ENCODE results near the gene CDH4.

Gene CDH4

DNA sequence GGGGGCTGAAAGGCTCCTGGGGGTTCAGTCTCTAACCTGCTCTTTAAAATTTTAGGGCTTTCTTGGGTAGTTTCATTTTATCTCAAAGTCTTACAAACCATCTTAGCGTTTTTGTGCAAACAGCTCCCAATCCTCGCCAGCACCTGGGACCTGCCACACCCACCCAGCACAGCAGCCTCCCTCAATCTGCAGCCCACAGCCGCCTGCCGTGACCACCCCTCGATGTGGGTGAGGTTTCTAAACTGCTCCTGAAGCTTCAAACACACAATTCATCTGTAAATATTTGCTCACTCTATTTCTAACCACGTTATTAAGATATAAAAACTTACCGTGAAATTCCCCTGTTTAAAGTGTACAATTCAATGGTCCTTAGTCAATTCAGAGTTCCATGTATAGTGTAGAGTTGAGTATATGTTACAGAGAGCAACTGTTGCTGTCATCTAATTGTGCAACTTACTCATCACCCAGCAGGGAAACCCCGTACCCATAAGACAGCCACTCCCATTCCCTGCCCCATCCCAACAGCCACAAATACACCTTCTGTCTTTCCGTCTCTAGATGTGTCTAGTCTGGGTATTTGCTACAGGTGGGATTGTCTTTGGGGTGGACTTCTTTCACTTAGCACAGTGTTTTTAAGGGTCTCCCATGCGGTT, 432.6 kb downstream of the CDH4 start:
- DNase-seq: no peak

DNA sequence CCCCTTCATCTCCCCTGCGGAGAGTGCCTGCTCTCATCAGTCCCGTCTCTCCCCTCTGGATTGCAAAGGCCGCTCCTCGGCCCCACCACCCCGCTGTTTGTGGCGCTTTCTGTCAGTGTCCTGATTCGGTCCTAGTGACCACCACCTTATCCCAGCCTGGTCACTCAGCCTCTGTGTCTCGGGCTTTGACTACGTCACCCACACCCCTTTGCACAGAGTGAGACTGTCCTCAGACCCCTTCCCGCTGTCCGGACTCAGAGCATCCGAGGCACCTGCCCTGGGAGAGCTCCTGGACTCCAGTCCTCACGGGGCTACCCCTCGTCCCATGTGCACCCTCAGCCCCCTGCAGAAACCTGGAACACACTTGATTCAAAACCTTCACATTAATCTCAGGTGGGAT, 433.4 kb downstream of the CDH4 start:
- no peak for DNase-seq

DNA sequence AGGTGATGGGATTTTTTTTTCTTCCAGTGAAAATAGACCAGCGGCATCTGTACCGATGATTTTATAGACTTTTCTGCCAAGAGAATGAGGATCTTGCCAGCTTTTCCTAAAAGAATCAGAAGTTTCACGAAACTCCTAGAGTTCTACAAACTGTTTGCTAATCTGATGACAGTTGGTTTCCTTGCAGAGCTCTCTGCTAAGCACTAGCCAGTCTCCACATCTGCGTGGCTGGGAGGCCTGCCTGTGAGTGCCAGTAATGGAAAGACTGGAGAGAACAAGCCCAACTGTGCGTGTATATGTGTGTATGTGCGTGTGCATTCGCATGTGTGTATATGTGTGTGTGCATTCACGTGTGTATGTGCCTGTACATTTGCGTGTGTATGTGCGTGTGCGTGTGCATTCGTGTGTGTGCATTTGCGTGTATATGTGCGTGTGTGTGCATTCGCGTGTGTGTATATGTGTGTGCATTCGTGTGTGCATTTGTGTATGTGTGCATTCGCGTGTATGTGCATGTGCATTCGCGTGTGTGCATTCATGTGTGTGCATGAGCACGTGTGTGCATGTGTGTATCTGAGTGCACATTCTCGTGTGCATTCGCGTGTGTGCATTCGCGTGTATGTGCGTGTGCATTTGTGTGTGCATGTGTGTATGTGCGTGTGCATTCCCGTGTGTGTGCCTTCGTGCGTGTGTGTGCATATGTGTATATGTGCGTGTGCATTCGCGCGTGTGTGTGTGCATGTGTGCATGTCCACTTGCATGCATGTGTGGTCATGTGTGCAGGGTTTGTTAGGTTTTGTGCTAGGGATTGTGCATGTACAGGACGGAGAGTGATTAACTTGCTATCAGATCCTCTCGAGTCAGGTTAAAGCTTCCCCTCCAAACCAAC, 434.2 kb downstream of the CDH4 start:
- DNase-seq: no peak

DNA sequence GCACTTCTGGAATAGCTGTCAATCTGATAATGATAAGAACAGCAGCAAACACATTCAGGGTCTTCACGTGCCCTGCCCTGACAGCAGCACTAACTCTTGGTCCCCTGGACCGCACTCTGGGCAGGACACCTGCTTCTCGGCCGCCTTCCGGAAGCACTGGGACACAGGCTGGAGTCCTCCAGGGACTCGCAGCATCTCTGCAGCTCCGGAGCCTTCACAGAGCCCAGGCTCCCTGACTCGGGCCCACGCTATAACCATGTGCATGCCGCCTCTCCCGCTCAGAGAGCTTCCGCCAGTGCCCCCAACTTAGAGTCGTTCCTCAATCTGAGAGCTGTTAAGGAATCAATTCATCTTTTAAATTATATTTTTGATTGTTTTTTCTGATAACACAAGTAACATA, 436.4 kb downstream of the CDH4 start:
- DNase-seq: no peak

DNA sequence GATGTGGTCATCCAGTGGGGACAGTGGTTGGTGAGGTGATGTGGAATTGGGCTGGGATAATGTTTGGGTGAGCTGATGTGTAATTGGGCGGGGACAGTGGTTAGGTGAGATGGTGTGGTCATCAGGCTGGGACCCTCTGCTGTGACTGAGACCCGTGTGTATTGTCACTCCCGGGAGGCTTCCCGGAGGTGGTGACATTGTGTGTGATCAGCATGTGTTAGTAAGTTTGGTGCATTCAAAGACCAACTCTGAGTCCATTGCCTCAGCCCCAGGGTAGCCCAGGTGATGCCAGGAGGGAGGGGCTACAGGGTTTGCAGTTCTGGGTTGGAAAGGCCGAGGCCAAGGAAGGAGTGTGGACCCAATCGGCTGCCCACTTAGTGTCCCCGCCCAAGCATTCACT, 438.1 kb downstream of the CDH4 start:
- DNase-seq: no peak

DNA sequence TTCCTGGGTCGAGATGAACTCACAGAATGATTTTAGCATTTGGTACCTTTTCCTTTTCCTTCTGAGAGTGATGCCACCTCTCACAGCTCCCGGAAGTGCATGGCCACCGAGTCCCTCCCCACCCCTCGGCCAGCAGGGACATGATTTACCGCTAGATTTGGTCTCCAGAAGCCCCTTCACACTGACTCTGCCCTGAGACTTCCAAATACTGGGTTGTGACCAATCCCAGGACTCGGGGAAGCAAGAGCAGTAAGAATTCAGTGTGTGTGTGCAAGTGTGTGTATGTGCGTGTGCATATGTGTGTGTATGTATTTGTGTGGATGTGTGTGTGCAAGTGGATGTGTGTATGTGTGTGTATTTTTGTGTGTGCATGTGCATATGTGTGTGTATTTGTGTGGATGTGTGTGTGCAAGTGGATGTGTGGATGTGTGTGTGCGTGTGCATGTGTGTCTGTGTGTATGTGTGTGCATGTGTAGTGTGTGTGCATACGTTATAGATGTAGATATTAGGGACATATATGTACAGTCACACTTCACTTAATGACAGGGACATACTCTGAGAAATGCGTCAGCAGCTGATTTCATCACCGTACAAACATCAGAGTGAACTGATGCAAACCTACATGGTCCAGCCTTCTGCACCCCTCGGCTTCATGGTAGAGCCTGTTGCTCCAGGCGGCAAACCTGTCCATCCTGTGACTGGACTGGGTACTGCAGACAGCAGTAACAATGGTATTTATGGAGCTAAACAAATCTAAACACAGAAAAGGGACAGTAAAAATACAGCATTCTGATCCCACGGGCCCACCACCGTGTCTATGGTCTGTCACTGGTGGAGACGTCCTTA, 439.2 kb downstream of the CDH4 start:
- DNase-seq: no peak

DNA sequence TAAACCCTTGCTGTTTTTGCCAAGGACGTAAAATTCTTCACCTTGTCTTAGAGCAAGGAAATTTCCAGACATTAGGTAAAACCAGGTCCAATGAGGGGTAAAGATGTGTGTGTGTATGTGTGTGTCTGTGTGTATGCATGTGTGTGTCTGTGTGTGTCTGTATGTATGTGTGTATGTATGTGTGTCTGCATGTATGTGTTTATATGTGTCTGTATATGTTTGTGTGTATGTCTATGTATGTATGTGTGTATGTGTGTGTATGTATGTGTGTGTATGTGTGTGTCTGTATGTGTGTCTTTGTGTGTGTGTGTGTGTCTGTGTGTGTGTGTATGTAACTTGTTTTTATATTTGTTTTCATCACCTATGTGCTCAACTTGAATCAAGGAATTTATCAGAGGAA, 439.9 kb downstream of the CDH4 start:
- DNase-seq: no peak

DNA sequence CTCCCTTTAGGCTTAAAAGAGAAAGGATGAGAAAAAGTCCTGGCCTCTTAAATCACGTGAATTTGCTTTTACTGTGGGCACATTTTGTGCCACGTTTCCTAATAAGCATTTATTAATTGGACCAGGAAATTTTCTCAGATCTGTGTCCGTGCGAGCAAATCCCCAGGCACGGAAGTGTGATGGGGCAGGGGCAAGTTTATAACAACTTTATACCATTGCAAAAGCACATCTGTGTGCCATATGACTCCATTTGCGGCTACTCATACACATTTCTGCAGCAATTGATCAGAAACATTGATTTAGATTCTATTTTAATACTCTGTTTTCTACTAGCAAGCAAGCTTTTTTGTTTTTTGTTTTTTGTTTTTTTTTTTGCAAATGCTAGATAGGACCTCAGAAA, 440.4 kb downstream of the CDH4 start:
- no peak for DNase-seq

DNA sequence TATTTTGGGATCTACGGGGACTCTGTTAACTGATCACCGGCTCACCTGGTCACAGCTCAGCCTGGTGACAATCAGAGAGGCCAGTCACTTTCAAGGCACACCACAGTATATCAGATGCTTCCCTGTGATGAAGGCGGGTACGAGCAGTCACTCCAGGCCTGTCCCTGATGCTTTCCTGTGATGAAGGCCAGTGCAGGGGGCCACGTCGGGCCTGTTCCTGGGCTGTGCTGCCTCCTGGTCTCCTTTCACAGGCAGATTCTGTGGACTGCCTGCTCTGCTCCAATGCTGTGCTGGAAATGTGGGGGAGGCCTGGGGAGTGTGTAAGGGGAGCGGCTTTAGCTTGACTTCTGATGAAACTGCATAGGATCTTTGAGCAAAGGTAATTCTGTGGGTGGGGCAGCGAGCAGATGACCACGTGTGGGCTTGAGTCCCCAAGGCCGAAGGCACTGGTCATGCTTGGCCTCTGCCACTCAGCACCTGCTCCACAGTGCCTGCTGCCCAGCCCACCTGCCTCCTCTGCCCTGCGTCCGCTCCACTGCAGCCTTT, 441.1 kb downstream of the CDH4 start:
- no peak for DNase-seq

DNA sequence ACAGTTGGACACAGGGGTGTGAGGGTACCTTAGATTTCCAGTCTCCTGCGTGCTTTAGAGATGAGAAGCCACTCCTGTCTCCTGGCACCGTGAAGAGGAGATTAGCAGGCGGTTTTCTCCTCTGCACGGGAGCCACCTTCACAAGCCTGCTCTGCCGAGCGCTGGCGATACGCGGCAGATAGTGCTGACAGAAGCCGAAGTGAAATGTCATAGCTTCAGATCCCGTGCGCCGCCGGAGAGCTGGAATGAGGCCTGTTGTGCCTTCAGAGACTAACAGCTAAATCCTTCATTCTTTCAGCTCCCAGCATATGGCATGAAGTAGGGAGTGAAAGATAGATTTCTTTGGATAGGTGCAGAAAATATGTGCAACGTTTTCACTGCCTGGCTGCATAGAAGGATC, 442.6 kb downstream of the CDH4 start:
- DNase-seq: no peak

DNA sequence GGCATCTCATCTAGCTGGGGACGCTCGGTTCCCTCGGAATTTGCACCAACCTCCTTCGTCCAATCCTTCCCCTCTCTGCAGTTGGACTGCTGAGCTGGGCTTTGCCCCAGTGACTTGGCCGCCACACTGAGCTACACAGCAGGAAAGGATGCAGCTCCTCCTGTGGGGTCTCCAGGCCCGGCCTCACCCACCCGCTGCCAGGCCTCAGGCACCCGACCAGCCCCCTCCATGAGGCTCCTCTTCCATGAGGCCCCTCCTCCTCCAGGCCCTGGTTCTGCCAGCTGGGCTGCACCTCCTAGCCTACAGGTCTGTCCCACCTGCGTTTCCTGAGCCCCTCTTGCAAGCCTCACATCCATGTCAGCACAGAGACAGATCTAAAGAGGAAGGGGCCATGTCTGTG, 443.7 kb downstream of the CDH4 start:
- no peak for DNase-seq

DNA sequence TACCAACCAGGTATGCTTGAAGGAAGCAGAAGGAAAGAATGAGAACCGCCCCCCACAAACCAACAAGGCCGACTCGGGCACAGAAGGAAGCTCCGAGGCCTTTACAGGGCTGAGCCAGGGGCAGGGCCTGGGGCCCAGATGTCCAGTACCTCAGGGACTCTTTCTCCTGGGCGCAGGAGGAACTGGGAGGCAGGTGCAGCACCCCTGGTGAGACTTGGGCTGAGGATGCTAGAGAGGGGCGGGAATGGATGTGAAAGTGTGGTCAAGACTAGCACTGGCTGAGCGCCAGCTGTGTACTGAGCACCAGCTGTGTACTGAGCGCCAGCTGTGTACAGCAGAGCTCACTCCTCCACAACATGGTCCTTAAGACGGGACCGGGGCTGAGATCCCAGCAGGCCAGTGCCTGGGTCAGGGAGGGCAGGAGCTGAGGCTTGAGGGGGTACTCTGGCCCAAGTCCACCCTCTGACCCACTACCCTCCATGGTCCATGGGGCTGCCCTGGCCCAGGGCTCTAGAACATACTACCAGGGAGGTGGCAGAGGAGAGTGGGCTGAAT, 444.2 kb downstream of the CDH4 start:
- no peak for DNase-seq

DNA sequence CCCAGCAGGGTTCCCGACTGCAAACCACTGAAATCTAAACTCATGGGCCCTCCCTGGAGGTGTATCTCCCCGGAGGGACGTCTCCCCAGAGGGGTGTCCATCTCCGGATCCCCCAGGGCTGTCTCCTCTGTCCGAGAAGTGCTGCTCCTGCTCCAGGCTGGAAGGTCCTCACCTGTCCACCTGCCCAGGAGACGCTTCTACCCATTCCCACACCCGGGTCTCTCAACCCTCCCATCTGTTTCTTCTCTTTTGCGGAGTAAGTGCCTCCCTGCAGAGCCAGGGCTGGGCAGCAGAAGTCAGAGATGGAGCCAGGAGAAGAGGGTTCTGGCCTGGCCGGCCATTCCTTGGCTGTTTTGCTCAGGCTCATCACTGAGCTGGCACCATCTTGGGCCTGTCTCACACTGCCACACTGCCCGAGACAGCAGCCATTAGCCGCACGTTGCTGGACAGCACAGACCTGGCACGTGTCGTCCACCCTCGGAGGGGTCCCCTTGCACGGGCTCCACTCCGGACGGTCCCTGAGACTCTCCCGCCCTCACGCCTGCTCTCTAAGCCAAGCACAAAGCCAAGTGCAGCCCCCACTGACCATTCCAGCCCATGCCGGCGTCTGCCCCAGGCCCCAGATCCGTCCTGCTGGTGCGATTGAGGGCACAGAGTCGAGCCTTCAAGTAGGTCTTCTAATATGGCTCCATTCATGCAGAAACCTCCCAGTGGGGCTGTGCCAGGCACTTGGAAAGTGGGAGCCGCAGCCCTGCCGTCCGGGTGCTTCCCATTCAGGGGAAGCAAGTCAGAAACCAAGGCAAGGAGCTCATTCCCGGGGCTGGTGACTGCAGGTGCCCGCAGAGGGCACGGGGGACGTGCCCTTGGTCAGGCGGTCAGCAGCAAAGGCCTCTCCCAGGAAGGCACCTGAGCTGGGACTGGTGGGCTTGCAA, 445.9 kb downstream of the CDH4 start:
- no peak for DNase-seq

DNA sequence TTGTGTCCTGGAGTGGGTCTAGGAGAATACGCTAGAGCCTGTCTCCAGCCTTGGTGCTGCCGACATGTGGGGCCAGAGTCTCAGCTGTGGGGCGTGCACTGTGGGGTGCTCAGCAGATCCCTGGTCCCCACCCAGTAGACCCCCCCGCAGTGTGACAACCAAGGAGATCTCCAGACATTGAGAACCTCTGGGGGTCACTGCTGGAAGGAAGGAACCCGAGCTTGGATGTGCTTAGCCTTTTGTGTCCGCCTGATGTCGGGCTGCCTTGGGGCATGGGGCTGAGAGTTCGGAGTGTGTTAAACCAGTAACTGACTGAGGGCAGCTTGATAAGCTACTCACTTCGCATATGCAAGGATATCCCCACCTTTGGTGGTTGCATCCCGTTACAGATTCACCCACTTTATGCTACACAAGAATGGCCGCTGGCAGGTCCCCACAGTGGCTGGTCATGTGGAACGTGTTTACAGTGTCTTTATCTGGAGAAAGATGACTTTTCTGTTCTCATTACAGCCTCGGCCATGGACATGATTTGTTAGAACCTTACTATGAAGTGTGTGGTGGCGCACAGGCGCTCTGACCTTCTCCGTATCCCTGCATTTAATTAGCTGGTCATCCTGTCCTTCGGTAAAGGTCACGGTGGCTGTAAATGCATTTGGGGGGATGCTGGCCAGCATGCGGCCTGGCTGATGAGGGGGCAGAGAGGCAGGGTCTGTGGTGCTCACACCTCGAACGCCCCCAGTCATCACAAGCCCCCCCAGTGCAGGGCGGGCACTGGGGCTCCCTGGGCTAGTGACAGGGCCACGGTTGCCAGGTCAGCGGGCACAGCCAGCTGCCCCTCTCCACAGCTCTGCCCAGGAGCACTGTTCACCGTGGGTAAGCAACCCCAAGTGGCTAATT, 446.8 kb downstream of the CDH4 start:
- DNase-seq: no peak

DNA sequence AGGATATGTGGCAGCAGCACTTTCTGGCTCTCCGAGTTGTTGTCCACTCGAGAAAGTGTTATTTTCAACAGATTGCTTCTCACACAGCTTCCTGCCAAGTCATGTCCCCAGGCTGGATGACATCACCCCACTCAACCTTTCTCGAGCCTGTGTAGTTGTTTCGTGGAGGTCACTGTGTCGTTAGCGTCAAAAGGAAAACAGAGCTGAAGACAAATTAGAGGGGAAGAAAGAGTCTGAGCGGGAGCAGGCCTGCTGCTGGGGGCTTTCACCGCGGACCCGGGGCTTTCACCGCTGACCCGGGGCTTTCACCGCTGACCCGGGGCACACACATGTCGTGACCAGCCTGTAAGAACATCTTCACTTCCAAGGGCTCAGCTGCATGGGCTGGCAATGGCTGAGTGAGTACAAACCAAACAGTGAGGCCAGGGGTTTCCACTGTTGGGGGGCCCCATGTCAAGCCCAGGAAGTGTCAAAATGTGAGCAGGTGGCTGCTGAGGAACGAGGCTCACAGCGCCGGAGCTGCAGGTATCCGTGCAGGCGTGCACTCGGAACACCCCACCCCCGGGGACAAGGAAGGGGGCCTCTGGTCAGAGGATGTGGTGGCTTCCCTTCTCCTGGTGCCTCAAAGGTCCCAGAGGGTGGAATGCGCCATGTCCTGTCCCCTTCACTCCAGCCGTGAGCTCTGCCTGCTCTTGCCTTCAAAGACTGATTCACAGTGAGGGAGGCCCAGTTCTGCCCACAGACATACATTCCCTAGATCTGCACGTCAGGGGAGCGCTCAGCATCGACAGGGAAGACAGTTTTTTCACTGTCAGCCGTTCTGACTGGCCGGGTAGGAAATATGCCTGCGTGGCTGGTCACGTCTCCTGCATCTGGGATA, 447.7 kb downstream of the CDH4 start:
- no peak for DNase-seq

DNA sequence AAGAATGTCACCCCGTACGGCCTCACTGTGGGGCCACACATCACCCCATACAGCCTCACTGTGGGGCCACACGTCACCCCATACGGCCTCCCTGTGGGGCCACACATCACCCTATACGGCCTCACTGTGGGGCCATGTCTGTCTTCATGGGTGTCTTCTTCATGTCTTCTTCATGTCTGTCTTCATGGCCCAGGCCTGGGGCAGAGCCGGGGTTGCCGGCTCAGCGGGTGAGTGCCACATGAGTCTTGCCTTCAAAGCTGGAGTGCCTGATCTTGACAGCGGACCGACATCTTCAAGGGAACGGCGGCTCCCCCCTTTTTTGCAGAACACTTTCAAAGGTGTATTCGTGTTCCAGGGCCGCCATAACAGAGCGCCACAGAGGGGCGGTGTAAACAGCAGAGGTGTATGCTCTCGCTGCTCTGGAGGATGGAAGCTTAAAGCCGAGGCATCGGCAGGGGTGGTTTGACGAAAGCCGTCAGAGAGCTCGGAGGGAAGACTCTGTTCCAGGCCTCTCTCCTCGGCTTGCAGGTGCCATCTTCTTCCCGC, 448.6 kb downstream of the CDH4 start:
- DNase-seq: no peak

DNA sequence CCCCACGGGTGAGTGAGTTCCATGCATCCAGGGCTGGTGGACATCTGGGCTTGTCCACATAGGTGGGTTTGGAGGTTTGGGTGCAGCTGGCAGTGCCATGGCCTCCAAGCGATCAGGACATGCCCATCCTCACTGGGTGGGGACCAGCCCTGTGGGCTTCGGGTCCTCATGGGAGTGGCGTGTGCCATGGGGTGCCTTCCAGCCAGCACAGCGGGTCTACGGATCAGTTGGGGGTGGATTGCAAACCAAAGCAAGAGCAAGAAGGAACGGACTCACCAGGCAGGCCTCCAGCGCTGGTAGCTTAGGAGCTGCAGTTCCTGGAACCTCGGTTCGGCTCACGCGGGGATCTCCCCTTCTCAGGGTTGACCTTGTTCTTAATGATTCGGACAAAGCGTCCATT, 449.3 kb downstream of the CDH4 start:
- DNase-seq: no peak

DNA sequence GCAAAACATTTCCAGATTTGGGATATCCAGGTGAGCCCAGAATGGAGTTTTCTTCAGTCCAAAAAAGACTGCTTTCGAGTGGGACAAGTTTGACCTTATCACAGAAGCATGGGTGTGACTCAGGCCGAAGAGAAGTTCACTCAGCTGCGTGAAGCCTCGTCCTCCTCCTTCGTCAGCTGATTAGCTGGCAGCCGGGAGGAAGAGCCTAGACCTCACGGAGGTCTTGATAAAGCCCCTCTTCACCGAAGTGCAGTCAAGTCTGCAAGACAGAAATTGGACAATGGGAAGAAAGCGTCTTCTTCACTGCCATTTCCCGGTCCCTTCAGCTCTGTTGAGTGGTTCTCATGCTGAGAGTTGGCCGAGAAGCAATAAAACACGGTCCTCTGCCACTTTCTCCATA, 449.7 kb downstream of the CDH4 start:
- no peak for DNase-seq

DNA sequence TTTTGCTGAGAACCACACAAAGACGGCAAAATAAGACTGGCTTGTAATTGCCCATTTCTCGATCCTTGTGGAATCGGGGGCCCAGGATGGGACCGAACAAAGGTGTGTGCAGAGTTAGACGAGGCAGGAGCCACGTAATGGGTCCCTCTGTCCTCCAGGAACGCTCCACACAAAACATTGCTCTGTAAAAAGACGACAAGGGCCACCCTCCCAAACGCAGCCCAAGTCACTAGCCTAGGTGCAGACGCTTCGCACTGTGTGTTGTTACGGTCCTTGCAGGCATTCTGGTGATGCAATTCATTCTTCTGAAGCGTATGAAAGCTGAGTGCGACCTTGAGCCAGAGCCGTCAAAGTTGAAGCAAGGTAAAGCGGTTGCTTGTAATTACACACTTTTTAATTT, 450.2 kb downstream of the CDH4 start:
- no peak for DNase-seq

DNA sequence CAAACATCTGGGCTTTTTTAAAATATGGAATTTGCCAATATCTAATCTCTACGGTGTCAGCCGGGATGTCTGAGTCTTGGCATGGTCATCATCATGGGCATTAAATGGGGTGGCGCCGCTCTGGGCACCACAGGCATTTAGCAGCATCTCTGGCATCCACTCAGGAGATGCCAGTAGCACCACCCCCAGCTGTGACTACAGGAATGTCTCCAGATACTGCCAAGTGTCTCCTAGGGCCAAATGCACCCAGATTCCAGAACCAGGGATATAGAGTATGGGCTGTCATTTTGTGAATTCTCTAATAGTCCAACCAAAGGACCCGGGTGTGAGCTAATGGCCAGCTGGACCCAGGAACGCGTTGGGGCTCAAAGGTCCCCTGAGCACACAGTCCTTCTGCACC, 452.6 kb downstream of the CDH4 start:
- DNase-seq: no peak

Measured in NCI-H2171 treated with DMSO at 0.1 percent for 48 hours (cell line).